NCI-H82 treated with DMSO at 0.1 percent for 48 hours (cell line): Measurements from ENCODE around the gene TM6SF1.
"Not testable (repeated sequence)": the region's sequence is repeated elsewhere in the genome, so short reads cannot be mapped to it uniquely, and the experiment has no call there.

Experiments used
- DNase-seq: peaks from one replicate; lab custom pipeline; 2025; ENCODE audit not compliant: unreplicated experiment; lab: John Stamatoyannopoulos, UW

The TM6SF1 gene

GRCh38 chr15:83115410-83115809 is 8.0 kb downstream of the TM6SF1 start:
- DNase-seq, result no peak

DNA sequence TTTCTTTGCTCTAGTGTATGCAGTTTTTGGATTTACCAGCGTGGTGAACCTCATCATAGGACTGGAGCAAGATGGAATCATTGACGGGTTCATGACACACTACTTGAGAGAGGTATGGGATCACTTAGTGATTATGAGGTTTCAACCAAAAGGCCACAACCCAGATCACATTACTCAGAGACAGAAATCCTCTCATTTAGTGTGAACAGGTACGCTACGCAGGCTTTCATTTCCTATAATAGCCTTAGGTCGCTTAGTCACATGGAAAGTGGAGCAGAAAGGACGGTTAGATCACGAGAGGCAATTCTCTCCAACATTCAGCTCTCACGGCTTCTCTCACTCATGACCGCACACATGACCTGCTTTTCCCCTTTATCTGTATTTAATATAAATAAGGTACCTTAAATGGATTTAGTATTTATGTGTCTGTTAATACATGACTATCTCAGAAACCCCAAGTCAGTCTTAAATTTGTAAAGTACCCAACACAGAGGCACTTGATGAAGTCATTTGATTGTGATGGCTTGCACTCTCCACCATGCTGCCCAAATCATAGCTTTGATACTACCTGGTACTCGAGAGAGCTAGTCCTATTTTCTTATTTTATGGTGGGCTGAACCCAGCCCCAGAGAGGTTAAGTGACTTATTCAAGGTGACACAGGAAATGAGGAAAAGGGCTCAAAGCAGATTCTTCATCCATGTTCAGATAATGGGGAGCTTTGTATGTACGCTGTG is 8.6 kb downstream of the TM6SF1 start:
- no peak for DNase-seq

DNA sequence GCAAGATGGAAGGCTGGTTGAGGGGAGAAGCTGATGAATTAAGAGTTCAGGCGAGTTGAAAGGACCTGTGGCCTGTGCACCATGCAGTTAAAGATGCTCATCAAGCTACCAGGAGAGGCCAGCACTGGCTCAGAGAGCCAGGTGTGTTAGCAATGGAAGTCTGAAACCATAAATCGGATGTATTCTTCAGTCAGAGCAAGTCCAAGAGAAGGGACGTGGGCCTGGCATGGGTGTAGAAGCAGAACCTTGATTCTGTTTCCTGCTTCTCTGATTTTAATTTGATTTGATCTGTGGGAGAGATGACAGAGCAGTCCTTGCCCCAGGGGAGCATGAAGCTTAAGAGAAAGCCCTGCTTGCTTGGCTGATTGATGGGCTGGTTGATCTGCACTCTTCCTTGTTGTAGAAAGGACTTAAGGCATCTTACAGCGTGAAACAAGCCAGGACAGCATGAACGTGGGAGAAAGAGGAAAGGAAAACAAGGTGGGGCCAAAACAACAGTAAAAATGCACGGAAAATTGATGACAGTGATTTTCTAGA is 10.9 kb downstream of the TM6SF1 start:
- DNase-seq, result no peak

DNA sequence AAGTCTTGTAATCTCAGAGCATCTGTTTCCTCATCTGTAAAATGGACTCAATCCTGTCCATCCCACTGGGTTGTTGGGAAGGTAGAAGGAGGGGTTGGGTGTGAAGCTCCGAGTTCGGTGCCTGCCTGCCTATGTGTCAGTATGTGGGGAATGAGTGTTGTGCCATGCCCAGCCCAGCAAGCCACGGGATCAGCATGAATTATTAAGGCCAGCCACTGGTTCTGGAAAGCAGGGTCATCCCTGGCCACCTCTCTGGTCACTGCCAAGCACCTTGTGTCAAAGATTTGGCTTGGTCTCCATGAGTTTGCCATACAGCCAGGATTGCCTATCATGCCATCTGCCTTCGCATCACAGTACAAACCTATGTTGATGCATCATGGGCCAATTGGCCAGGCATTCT is 11.5 kb downstream of the TM6SF1 start:
- DNase-seq, result no peak

DNA sequence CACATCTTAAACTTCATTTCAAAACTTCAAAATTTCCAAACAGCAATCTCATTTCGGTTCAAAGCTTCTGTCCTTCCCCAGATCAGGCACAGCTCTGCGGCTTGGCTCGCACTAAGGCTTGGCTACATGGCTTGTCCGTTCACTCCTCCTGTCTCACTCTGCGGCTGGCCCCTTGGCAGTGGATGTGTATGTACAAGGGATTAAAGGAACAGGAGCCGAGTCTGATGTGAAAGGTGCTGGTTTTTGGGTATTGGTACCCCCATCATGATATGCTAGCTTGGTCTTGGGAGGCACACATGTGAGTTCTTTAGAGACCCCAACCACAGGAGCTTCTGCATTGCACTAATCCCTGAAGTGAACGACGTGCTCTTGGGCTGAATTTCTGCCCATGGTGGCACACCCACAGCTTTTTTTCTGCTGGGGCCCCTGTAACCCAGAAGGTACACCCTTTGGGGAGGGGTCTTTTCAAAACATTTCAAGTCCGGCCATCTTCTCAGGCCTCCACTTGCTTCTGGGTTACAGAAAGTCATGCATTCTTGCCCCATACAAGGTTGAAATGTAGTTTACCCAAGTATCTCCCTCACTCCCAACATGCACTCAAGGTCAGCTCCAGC is 12.6 kb downstream of the TM6SF1 start:
- DNase-seq, result no peak

GRCh38 chr15:83123529-83123928 is 16.1 kb downstream of the TM6SF1 start:
- no peak for DNase-seq

GRCh38 chr15:83127547-83128150 is 20.2 kb downstream of the TM6SF1 start:
- DNase-seq, result no peak

- DNase-seq, result peak; percentile 83
Measured at GRCh38 chr15:83129791-83130190, 22.3 kb downstream of the TM6SF1 start.

DNA sequence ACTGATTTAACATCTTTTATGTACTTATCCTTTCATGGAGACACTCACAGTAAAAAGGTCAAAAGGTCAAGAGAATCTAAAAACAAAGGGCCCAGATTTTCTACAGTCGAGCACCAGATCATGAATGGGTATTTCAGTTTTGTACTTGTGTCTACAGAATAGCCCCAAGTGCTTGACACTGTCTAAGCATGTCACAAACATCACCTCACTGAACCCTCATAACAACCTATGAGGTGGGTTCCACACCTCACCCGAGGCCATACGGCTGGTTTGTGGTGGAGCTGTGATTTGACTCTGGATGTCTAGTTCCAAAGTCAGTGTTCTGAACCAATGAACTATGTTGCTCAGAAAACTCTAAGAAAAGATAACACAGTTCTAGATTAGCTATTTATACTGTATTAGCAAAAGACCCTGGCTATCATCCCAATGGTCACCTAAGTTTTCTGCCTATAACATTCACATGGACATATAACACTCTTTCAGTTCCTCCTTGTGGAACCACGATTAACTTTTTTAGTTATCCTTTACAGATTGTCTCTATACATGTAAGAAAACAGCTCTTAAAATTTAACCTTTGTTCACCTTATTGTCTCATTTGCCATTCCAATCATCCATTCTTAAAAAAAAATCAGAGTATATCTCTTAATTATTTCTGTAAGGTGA is 25.5 kb downstream of the TM6SF1 start:
- no peak for DNase-seq

DNA sequence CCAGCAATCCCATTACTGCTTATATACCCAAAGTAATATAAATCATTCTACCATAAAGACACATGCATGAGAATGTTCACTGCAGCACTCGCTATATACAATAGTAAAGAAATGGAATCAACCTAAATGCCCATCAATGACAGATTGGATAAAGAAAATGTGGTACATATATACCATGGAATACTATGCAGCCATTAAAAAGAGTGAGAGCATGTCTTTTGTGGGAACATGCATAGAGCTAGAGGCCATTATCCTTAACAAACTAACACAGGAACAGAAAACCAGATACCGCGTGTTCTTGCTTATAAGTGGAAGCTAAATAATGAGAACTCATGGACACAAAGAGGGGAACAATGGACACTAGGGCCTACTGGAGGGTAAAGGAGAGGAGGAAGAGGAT is 34.7 kb downstream of the TM6SF1 start:
- not testable (repeated sequence) for DNase-seq

DNA sequence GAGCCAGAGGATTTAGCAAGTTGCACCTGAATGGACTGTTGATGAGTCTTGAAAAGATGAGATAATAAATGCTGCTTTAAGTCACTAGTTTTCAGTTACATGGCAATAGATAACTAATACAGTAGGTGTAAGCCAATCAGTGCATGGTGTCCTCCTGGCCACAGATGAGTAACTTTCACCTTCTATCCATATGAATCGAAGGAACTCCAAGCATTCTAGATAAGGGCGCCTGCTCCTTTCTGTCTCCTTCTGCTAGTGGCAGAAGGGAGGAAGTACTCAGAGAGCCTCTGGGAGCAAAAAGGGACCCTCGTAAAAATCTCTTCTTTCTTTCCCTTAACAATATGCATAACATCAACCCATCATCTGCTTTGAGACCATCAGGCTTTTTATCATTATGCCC is 37.3 kb downstream of the TM6SF1 start:
- DNase-seq, result no peak

DNA sequence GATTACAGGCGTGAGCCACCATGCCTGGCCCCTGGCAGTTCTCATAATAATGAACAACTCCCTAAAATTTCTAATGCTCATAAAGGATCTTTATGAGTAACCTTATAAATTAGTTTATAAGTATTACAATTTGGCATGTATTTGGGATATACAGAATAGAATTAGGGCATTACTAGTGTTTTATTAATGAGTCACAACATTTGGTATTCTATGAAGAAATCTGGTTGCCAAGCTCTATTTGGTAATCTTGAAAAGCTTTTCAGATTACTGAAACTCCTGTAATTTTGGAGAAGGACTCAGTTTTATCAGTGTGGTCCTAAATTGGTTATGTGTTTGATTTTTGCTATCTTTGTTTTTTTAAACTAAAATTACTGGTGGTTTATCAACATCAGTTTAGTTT is 45.8 kb downstream of the TM6SF1 start:
- no peak for DNase-seq

DNA sequence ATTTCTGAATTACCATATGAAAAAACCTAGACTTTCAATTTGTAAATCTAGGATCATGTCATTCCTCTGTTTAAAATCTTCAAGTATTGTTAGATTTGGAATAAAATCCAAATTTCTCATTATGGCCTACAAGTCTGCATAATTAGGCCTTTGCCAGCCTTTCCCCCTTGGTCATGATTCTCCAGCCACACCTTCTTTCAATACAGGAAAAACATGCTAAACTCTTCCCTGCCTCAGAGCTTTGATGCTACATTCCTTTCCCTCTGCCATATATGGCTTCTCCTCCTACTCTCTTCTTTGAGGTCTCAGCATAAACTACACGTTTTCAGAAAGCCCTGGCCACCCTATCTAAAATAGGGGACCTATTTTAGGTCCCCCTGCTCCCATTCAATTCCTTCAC is 48.5 kb downstream of the TM6SF1 start:
- no peak for DNase-seq

DNA sequence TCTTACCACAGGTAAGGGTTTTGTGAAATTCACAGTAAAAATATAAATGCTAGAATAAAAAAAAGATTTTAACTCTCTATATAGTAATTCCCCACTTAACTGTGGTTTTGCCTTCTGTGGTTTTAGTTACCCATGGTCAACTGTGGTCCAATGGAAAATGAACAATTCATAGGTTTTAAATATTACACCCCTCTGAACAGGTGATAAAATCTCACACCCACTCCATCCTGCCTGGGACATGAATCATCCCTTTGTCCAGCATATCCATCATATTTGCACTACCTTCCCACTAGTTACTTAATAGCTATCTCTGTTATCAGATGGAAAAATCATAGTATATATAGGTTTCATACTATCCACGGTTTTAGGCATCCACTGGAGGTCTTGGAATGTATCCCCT is 50.9 kb downstream of the TM6SF1 start:
- DNase-seq, result no peak

DNA sequence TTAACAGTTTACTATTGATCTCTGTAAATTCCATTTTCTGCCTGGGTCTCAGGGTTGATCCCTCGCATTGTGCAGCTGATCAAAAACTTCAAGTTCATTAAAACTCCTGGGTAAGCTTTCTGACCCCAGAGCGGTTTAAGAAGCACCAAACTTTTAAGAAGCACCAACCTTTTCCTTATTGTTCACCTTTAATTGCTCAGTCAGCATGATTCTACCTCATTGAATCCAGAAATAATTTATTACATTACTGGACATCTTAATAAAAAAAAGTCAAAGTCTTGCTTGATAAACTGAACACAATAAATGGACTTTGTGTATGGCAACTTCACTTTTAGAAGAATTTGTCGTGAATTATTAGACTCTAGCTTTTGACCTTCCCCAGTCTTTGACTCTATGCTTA is 53.3 kb downstream of the TM6SF1 start:
- no peak for DNase-seq

DNA sequence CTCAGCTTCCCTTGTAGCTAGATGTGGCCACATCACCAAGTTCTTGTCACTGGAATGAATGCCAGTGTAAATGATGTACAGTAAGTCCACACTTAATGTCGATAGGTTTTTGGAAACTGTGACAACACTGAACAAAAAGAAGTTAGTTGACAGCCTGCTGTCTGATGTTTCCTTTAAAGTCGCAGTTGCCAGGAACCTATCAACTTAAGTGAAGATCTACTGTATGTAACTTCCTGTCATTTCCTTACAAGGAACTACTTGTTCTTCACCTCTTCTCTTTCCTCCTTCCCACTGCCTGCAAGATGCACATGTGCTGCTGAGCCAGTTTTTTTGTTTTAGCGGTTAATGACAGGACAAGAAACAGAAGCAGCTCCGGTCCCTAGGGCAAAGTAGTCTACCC is 55.6 kb downstream of the TM6SF1 start:
- DNase-seq, result no peak

DNA sequence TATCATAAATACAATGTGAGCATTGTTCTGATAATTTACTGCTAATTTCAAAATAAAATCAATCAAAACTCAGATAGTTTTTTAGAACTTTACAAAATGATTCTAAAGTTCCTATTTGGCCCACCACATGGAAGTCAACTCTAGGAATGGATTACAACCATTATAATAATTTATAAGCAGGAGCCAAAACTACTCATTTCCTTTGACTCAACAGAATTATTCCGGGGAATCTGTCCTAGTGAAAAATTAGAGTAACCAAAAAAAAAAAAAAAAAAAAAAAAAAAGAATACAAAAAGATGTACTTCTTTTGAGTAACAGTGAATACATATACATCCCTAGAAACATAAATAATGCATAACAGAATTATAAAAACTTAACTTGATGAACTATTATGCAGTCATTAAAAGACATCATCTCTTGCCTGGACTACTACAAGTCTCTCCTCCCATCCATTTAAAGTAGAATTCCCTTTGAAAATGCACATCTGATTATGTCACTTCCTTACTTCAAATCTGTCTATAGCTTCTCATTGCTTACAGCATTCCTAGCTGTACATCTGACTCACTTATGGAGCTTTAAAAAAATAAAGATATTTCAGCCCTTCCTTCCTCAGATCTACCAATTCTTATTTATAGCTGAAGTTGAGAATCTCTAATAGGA is 56.8 kb downstream of the TM6SF1 start:
- DNase-seq, result no peak

GRCh38 chr15:83164771-83165404 is 57.4 kb downstream of the TM6SF1 start:
- DNase-seq, result no peak

GRCh38 chr15:83166218-83166617 is 58.8 kb downstream of the TM6SF1 start:
- DNase-seq, result no peak

DNA sequence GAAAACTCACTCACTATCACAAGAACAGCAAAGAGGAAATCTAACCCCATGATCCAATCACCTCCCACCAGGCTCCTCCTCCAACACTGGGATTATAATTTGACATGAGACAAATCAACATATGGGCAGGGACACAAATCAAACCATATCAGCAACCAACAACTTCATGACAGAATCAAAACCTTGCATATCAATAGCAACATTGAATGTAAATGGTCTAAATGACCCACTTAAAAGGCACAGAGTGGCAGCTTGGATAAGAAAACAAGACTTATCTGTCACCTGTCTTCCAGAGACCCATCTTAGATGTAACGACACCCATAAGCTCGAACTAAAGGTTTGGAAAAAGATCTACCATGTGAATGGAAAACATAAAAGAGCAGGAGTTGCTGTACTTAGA is 59.4 kb downstream of the TM6SF1 start:
- no peak for DNase-seq

DNA sequence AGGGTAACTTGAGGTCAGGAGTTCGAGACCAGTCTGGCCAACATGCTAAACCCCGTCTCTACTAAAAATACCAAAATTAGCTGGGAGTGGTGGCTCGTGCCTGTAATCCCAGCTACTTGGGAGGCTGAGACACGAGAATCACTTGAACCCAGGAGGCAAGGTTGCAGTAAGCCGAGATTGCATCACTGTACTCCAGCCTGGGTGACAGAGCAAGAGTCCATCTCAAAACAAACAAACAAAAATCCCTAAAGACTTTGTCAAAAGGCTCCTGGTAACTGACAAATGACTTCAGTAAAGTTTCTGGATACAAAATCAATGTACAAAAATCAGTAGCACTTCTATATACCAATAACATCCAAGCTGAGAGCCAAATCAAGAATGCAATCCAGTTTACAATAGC is 62.1 kb downstream of the TM6SF1 start:
- not testable (repeated sequence) for DNase-seq
